ENCODE data around the gene GCNT2.

DNA sequence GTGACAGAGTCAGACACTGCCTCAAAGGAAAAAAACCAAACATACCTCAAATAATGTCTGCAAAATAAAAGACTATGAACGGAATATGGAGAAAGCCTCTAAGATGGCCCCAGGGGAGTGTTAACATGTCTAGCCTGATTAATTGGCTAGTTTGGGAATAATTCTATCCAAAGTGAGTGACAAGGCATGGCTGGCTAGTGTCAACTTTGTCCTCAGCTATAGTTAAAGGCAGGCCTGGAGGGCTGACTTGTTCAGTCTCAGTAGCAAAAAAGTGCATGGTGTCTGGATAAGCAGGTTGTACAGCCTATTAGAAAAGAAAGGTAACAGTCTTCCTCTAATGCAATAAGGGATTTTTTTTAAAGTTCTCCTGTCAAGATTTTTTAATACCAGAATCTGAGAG is 32.7 kb downstream of the GCNT2 start:
- TF ChIP-seq, protein P1, sequence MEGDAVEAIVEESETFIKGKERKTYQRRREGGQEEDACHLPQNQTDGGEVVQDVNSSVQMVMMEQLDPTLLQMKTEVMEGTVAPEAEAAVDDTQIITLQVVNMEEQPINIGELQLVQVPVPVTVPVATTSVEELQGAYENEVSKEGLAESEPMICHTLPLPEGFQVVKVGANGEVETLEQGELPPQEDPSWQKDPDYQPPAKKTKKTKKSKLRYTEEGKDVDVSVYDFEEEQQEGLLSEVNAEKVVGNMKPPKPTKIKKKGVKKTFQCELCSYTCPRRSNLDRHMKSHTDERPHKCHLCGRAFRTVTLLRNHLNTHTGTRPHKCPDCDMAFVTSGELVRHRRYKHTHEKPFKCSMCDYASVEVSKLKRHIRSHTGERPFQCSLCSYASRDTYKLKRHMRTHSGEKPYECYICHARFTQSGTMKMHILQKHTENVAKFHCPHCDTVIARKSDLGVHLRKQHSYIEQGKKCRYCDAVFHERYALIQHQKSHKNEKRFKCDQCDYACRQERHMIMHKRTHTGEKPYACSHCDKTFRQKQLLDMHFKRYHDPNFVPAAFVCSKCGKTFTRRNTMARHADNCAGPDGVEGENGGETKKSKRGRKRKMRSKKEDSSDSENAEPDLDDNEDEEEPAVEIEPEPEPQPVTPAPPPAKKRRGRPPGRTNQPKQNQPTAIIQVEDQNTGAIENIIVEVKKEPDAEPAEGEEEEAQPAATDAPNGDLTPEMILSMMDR (IDR thresholded peaks at IDR 0.05), result no peak
- no peak for TF ChIP-seq POLR2AphosphoS5 (IDR thresholded peaks at IDR 0.05; ENCODE audit: insufficient read depth in 1 of 2, low read depth in 1 of 2)
